Esophagus squamous epithelium (tissue), 5 donors: ENCODE measurements around the gene ESR1. TPM values are rescaled to one million over a fixed set of nuclear protein-coding genes. Genes with fewer than 3 reads are reported as not detected.

Experiments used
- DNase-seq: peaks from one replicate; lab custom pipeline; 2025; lab: John Stamatoyannopoulos, UW
- H3K27ac ChIP-seq, 4 donors: fragments of 200-600 bp; sonication (generic); one replicate each; pipeline ENCODE4 v1.5.1; 2016 to 2019; ENCODE audit warnings: mild to moderate bottlenecking in 1 of 4
- H3K27me3 ChIP-seq, 4 donors: fragments of 200-600 bp; sonication (generic); 1 replicate in 3 of 4; 2 replicates in 1 of 4; pipeline versions ENCODE4 v1.5.1 to v1.6.0; 2017 to 2021; ENCODE audit warnings: antibody characterized with exemption in 1 of 4
- H3K36me3 ChIP-seq, 3 donors: fragments of 200-600 bp; sonication (generic); one replicate each; pipeline ENCODE4 v1.5.1; 2016 to 2019
- H3K4me1 ChIP-seq, 3 donors: fragments of 200-600 bp; sonication (generic); one replicate each; pipeline ENCODE4 v1.5.1; 2017 to 2019
- H3K4me3 ChIP-seq, 4 donors: fragments of 200-600 bp; sonication (generic); 1 replicate in 3 of 4; 2 replicates in 1 of 4; pipeline ENCODE4 v1.5.1; 2016 to 2019; ENCODE audit warnings: mild to moderate bottlenecking in 2 of 4, moderate library complexity in 1 of 4
- H3K9me3 ChIP-seq, 3 donors: fragments of 200-600 bp; sonication (generic); one replicate each; pipeline ENCODE4 v1.5.1; 2016 to 2019
- CTCF ChIP-seq, 6 experiments: fragments of 450-650 bp in 4 of 6; fragments of 200-600 bp in 2 of 6; sonication (generic) in 2 of 6; IDR thresholded peaks; one replicate each; pipeline ENCODE4 v1.5.1; 2016 to 2019; ENCODE audit warnings: antibody characterized with exemption in 6 of 6, mild to moderate bottlenecking in 4 of 6, moderate library complexity in 4 of 6
- POLR2A ChIP-seq, 4 donors: fragments of 450-650 bp; IDR thresholded peaks; one replicate each; pipeline ENCODE4 v1.6.1; 2017; ENCODE audit warnings: antibody characterized with exemption in 4 of 4, mild to moderate bottlenecking in 4 of 4, moderate library complexity in 3 of 4
- WGBS, 2 donors: methylation state at CpG; one replicate each; pipeline ENCODE4 v1.1.5; 2018; 5-methylcytosine and 5-hydroxymethylcytosine counted together
- intact Hi-C: fragments of 100-400 bp; cut with DNase I; formaldehyde crosslinking; loops from one replicate; pipeline ENCODE4 v1.15.0; 2022
- total RNA-seq, 4 donors: library from RNA; depleted of rRNA; stranded (reverse); fragments of >200 nt; gene quantifications; one replicate each; pipeline ENCODE4 v1.1.0, GENCODE V29; 2016
- donor health status: DM: yes; HTN: yes; CAD: no.

Gene ESR1
- total RNA-seq, 4 donors from 2014 or later: 0.40 to 1.1 (median 0.95) TPM; not detected in 1

- H3K4me1 ChIP-seq: no peaks in the 10 kb centered on the region
- intact Hi-C loops: no loop called here
Observed at GRCh38 chr6:152055517-152055916, 248.0 kb downstream of the ESR1 start.

GRCh38 chr6:152057832-152058498 is 250.5 kb downstream of the ESR1 start:
- DNase-seq: no peak
- H3K27ac ChIP-seq: no peak overlapping the region
- no peaks in the 10 kb centered on the region for H3K9me3 ChIP-seq
- intact Hi-C loops: no loop called here
- H3K36me3 ChIP-seq: no peaks in the 10 kb centered on the region
- WGBS, 2 donors: 52 to 53% methylated on average over 6 of the region's 6 CpGs
- H3K4me1 ChIP-seq: no peaks in the 10 kb centered on the region
- H3K4me3 ChIP-seq: no peak overlapping the region
- H3K27me3 ChIP-seq: no peaks in the 10 kb centered on the region
- TF ChIP-seq POLR2A (IDR thresholded peaks at IDR 0.05) (no peak), CTCF (IDR thresholded peaks at IDR 0.05) (no peak)

More at GRCh38 chr6:152055517-152055916, 248.0 kb downstream of the ESR1 start:
- no peaks in the 10 kb centered on the region for H3K27me3 ChIP-seq
- TF ChIP-seq CTCF (IDR thresholded peaks at IDR 0.05) (no peak), POLR2A (IDR thresholded peaks at IDR 0.05) (no peak)
- no peak for DNase-seq
- WGBS, 2 donors: 88 to 98% methylated on average over 4 of the region's 4 CpGs
- H3K4me3 ChIP-seq: no peak overlapping the region
- H3K9me3 ChIP-seq: no peaks in the 10 kb centered on the region
- no peaks in the 10 kb centered on the region for H3K36me3 ChIP-seq
- H3K27ac ChIP-seq: no peak overlapping the region

GRCh38 chr6:152059909-152060308 is 252.4 kb downstream of the ESR1 start:
- Histone ChIP-seq H3K27me3 (no peaks in the 10 kb centered on the region), H3K4me3 (no peak overlapping the region), H3K9me3 (no peaks in the 10 kb centered on the region), H3K36me3 (no peaks in the 10 kb centered on the region), H3K4me1 (no peaks in the 10 kb centered on the region), H3K27ac (no peak overlapping the region)
- no peak for TF ChIP-seq CTCF (IDR thresholded peaks at IDR 0.05)
- TF ChIP-seq POLR2A (IDR thresholded peaks at IDR 0.05): no peak
- WGBS, 2 donors: 78 to 86% methylated on average over 2 of the region's 2 CpGs
- intact Hi-C loops: no loop called here
- no peak for DNase-seq

GRCh38 chr6:152062476-152062875 is 255.0 kb downstream of the ESR1 start:
- no peaks in the 10 kb centered on the region for H3K27me3 ChIP-seq
- H3K27ac ChIP-seq: no peak overlapping the region
- TF ChIP-seq POLR2A (IDR thresholded peaks at IDR 0.05): no peak
- TF ChIP-seq CTCF (IDR thresholded peaks at IDR 0.05): no peak
- H3K4me3 ChIP-seq: no peak overlapping the region
- intact Hi-C loops: no loop called here
- 47 to 68% methylated on average over 3 to 5 of the region's 5 CpGs for WGBS, 2 donors
- no peak for DNase-seq
- no peaks in the 10 kb centered on the region for H3K4me1 ChIP-seq
- no peaks in the 10 kb centered on the region for H3K36me3 ChIP-seq
- no peaks in the 10 kb centered on the region for H3K9me3 ChIP-seq

- Histone ChIP-seq H3K4me3 (no peak overlapping the region), H3K27ac (no peak overlapping the region), H3K4me1 (no peaks in the 10 kb centered on the region), H3K9me3 (no peaks in the 10 kb centered on the region), H3K27me3 (no peaks in the 10 kb centered on the region), H3K36me3 (no peaks in the 10 kb centered on the region)
- DNase-seq: no peak
- intact Hi-C loops: no loop called here
- TF ChIP-seq POLR2A (IDR thresholded peaks at IDR 0.05) (no peak), CTCF (IDR thresholded peaks at IDR 0.05) (no peak)
- WGBS, 2 donors: 82 to 86% methylated on average over 9 to 10 of the region's 10 CpGs
Observed at GRCh38 chr6:152063170-152063921, 255.9 kb downstream of the ESR1 start.
